Skeletal muscle satellite cell (primary cell): ENCODE data around the gene KCNK7.

Experiments used
- H3K27me3 ChIP-seq: 2 replicates; pipeline ENCODE4 v1.7.0; 2013; ENCODE audit warnings: low read length; ENCODE audit not compliant: control insufficient read depth, insufficient read depth
- H3K36me3 ChIP-seq: 2 replicates; pipeline ENCODE4 v1.7.0; 2013; ENCODE audit warnings: mild to moderate bottlenecking, control low read depth, low read length; ENCODE audit not compliant: insufficient read depth
- H3K4me1 ChIP-seq: 2 replicates; pipeline ENCODE4 v1.7.0; 2013; ENCODE audit warnings: low read length; ENCODE audit not compliant: control insufficient read depth, insufficient read depth
- H3K4me2 ChIP-seq: 2 replicates; pipeline ENCODE4 v1.7.0; 2013; ENCODE audit warnings: mild to moderate bottlenecking, low read length
- H3K4me3 ChIP-seq: 2 replicates; pipeline ENCODE4 v1.7.0; 2013; ENCODE audit warnings: low read length
- H3K9ac ChIP-seq: 2 replicates; pipeline ENCODE4 v1.7.0; 2013; ENCODE audit warnings: mild to moderate bottlenecking, low read depth, low read length, moderate library complexity
- H3K9me3 ChIP-seq: replicated peaks from 2 replicates; pipeline ENCODE4 v1.7.0; 2013; ENCODE audit warnings: mild to moderate bottlenecking, control low read depth, low read length

Gene KCNK7

DNA sequence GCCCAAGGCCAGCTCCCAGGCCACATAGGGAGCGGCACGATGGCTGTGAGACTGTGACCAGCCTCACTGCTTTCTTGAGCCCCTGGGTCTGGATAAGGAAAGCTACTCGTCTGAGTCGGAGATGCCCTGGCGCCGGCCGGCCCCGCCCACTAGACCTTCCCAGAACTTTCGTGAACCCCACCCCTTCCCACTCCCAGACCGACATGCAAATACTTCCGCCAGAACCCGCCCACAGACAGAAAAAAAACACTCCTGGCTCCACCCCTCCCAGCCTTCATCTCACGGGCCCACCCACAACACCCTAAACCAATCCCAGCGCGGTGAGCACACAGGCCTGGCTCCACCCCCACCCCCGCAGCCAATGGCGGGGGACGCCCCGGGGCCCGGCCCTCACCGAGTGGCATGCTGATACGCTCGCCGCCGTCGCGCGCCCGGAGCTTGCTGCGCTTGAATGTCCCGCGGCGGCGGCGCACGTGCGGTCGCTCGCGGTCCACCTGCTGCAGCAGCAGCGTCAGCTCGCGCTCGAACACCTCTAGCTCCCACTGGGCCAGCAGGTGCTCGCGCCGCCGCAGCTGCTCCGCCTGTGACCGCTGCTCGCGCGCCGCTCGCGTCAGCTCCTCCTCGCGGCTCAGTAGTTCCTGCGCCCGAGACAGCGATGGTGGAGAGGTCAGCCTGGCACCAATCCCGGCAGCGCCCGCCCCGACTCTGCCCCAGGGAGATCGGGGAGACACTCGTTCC lies 11.4 kb upstream of the KCNK7 start:
- peak overlapping the region; percentile 84 for H3K4me2 ChIP-seq
- H3K4me3 ChIP-seq = peak overlapping the region; percentile 62
- H3K27me3 ChIP-seq = no peaks in the 10 kb centered on the region
- no peaks in the 10 kb centered on the region for H3K9me3 ChIP-seq
- peaks cover 54% of the 10 kb centered on the region for H3K36me3 ChIP-seq
- H3K4me1 ChIP-seq = peaks cover 43% of the 10 kb centered on the region
- H3K9ac ChIP-seq = no peak overlapping the region

DNA sequence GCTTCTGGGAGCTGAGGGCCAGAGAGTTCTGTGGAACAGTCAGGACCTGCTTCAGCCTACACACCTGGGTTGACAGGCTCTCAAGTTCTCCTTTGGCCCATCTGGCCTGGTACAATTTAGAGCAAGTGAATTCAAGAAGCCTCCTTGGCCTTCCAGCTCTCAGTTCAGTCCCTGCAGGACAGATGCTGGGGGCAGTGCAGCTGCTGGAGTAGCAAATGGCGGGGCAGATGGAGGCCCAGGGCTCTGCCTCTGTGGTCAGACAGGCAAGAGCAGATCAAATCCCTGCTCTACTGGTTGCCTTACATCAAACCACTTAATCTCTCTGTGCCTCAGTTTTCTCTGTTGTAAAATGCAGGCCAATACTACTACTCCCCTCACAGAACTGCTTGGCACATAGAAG lies 8.7 kb upstream of the KCNK7 start:
- Histone ChIP-seq H3K36me3 (peaks cover 44% of the 10 kb centered on the region), H3K9ac (no peak overlapping the region), H3K4me3 (no peak overlapping the region)

DNA sequence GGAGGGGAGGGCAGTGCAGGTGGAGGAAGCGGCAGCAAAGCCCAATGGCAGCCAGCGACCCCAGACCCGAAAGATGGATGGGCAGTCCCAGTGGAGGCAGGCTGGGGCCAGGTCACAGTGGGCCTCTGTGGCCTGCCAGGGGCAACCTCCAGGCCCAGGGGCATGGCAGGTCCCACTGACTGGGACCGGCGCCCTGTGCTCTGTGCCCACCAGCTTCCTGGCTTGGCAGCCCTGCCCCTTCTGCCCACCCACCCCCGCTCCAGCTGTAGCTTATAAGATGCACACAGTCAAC lies 4.3 kb upstream of the KCNK7 start:
- Histone ChIP-seq H3K4me2 (no peak overlapping the region), H3K36me3 (peaks cover 31% of the 10 kb centered on the region), H3K9ac (no peak overlapping the region), H3K4me3 (no peak overlapping the region), H3K4me1 (no peaks in the 10 kb centered on the region), H3K9me3 (no peaks in the 10 kb centered on the region), H3K27me3 (no peaks in the 10 kb centered on the region)

More for the DNA sequence above, 8.7 kb upstream of the KCNK7 start:
- peaks cover 16% of the 10 kb centered on the region for H3K4me1 ChIP-seq
- no peaks in the 10 kb centered on the region for H3K9me3 ChIP-seq
- no peaks in the 10 kb centered on the region for H3K27me3 ChIP-seq
- no peak overlapping the region for H3K4me2 ChIP-seq

DNA sequence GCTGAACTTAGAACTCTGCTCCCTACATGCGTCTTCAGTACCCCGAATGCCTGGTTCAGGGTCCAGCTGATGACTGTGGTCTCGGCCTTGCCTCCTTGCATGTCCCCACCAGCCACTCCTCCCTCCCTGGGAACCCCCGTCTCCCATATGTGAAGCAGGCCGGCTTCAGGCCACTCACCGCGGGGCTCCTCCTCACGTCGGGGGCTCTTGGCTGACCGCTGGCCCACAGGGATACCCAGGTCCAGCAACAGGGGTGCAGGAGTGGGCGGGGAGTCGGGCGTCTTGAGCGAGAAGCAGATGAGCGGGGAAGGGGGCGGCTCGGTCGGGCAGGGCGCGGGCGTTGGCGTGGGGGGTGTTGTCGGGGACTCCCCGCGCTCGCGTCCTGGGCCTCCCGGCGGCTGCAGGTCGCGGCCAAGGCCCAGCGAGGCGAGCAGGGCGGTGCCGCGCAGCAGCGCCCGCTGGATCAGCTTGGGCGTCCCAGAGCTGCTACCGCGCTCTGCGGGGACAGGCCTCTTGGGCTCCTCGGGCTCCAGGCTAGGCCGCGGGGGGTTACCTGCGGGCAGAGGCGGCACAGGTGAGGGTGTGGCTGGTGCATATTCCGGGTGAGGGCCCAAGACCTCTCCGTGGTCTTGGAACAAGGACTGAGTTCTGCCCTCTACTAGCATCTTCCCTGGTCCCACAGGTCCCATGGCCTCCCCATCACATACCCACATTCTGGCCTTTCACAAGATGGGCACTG lies 3.8 kb upstream of the KCNK7 start:
- Histone ChIP-seq H3K9ac (no peak overlapping the region), H3K4me3 (no peak overlapping the region), H3K4me1 (no peaks in the 10 kb centered on the region), H3K9me3 (no peaks in the 10 kb centered on the region), H3K4me2 (no peak overlapping the region), H3K36me3 (peaks cover 26% of the 10 kb centered on the region), H3K27me3 (no peaks in the 10 kb centered on the region)

DNA sequence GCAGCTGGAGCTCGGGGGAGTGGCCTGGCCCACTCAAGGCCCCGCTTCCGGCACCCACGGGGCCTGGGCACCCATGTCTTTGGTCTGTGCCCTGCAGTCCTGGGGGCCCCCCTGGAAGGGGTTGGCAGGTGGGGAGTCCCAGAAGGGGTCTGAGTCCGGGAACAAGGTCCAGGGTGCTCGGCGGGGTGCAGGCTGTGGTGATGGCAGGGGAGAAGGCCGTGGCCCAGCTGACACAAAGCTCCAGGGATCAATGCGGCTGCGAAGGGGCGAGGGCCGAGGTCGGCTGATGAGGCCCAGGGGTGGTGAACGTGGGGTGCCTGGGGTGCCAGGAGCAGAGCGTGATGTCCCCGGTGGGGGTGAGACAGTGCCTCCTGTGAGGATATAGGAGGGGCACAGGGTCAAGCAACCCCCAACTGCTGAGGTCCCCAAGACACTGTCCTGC lies 2.7 kb upstream of the KCNK7 start:
- peaks cover 20% of the 10 kb centered on the region for H3K36me3 ChIP-seq
- peaks cover 5% of the 10 kb centered on the region for H3K4me1 ChIP-seq

DNA sequence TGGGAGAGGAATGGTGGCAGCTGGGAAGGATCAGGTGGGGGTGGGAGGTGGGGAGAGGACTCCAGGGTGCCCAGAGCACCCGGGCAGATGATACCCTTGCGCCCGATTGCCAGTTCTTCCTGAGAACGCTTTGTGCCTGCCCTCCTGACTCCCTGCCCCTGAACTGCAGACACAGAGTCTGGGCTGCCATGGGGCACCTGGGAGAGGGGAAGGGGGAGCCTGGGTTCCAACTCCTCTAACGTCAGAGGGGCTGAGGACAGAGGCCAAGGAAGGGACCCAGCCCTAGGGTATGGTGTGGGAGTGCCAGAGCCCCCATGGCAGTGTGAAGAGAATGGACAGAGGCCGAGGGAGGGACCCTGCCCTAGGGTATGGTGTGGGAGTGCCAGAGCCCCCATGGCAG lies 920 bp upstream of the KCNK7 start:
- Histone ChIP-seq H3K9ac (no peak overlapping the region), H3K27me3 (no peaks in the 10 kb centered on the region), H3K4me3 (no peak overlapping the region), H3K36me3 (peaks cover 29% of the 10 kb centered on the region), H3K9me3 (no peaks in the 10 kb centered on the region), H3K4me1 (peaks cover 8% of the 10 kb centered on the region), H3K4me2 (no peak overlapping the region)

More for the DNA sequence above, 2.7 kb upstream of the KCNK7 start:
- Histone ChIP-seq H3K9ac (no peak overlapping the region), H3K4me3 (no peak overlapping the region), H3K4me2 (no peak overlapping the region), H3K27me3 (no peaks in the 10 kb centered on the region), H3K9me3 (no peaks in the 10 kb centered on the region)

DNA sequence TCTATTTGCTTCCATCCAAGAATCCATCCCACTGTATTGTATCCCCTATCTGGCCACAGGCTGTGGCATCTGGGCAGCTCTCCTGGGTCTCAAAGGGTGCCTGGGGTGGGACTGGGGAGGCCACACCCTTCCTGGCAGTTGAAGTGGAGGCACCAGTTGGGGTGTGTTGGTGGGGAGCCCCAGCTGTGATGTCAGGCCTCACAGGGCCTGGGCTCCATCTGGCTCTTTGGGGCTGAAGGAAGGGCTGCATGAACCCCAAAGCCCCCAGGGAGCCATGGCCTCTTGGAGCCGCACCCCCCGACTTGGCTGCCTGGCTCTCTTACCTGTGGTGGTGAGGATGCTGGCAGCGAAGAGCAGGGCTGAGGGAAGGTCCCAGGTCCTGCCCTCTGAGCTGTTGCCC lies 469 bp downstream of the KCNK7 start:
- H3K9ac ChIP-seq = no peak overlapping the region
- H3K27me3 ChIP-seq = no peaks in the 10 kb centered on the region
- H3K4me3 ChIP-seq = no peak overlapping the region
- peaks cover 27% of the 10 kb centered on the region for H3K36me3 ChIP-seq
- H3K4me2 ChIP-seq = no peak overlapping the region
- H3K4me1 ChIP-seq = peaks cover 8% of the 10 kb centered on the region
- H3K9me3 ChIP-seq = no peaks in the 10 kb centered on the region

DNA sequence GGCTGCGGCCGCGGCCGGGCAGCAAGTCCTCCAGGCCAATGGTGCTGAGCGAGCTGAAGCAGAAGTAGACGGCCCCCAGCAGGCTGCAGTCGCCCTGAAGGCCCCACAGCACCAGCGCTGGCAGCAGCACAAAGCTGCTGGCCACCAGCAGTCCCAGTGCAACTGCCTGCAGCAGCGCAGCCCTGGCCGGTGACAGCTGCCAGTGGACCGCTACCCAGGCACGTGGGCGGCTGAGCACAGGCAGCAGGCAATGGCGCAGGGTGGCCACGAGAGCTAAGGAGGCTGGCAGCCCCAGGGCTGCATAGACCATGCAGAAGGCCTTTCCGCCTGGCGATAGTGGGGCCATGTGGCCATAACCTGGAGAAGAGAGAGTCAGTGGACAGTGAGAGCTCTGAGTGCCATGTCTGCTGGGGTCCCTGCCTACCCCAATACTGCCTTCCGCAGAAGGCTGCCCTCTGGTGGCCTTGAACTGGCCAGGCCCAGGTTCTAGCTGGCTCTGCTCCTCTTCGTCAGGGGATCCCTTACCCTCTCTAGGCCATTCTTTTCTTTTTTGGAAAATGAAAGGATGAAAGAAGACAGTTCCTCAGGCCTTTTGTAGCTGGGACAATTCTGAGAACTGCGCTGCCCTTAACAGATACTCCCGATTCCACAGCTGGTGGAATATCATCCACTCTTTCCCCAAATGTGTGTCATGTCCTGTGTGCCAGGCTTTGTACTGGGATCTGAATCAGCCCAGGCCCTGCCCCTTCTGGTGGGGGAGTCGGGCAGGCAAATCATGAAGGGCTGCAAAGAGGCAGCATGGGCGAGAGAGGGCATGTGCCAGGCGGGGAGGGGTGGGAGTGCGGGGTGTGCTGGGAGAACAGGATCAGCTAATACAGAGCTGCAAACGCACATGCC lies 1.8 kb downstream of the KCNK7 start:
- peaks cover 8% of the 10 kb centered on the region for H3K4me1 ChIP-seq
- peak overlapping the region; percentile 53 for H3K4me2 ChIP-seq
- H3K4me3 ChIP-seq = no peak overlapping the region
- no peaks in the 10 kb centered on the region for H3K27me3 ChIP-seq
- no peak overlapping the region for H3K9ac ChIP-seq
- H3K9me3 ChIP-seq = no peaks in the 10 kb centered on the region
- H3K36me3 ChIP-seq = peaks cover 23% of the 10 kb centered on the region

DNA sequence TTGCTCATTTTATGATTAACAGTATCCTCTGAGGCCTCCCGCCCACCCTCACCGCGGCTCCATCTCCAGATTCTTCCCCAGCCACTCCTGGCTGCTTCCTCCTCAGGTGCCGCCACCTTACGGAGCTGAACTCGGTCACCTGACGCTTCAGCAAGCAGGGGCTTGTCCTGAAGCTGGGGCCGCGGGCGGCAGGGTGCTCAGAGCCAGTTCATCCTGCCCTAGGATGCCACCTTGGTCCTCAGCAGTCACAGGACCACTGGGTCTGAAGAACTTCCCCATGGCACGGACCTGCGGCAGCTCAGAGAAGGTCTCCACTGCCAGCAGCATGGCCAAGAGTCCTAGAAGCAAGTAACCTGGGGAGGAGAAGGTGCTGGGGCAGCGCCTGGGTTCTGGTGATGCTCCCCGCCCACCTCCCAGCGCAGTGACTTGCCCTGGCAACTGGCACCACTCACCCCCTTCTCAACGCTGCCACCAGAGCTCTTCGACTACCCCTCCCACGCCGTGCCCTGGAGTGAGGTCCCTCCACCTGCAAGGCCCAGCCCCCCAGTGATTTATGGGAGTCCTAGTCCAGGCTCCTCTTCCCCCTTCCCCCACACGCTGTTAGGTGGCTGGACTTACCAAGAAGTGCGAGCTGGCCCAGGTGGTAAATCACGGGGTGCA lies 2.6 kb downstream of the KCNK7 start:
- H3K27me3 ChIP-seq = no peaks in the 10 kb centered on the region
- peaks cover 13% of the 10 kb centered on the region for H3K4me1 ChIP-seq
- H3K4me3 ChIP-seq = no peak overlapping the region
- H3K9me3 ChIP-seq = no peaks in the 10 kb centered on the region
- no peak overlapping the region for H3K4me2 ChIP-seq
- H3K9ac ChIP-seq = no peak overlapping the region
- H3K36me3 ChIP-seq = peaks cover 15% of the 10 kb centered on the region

DNA sequence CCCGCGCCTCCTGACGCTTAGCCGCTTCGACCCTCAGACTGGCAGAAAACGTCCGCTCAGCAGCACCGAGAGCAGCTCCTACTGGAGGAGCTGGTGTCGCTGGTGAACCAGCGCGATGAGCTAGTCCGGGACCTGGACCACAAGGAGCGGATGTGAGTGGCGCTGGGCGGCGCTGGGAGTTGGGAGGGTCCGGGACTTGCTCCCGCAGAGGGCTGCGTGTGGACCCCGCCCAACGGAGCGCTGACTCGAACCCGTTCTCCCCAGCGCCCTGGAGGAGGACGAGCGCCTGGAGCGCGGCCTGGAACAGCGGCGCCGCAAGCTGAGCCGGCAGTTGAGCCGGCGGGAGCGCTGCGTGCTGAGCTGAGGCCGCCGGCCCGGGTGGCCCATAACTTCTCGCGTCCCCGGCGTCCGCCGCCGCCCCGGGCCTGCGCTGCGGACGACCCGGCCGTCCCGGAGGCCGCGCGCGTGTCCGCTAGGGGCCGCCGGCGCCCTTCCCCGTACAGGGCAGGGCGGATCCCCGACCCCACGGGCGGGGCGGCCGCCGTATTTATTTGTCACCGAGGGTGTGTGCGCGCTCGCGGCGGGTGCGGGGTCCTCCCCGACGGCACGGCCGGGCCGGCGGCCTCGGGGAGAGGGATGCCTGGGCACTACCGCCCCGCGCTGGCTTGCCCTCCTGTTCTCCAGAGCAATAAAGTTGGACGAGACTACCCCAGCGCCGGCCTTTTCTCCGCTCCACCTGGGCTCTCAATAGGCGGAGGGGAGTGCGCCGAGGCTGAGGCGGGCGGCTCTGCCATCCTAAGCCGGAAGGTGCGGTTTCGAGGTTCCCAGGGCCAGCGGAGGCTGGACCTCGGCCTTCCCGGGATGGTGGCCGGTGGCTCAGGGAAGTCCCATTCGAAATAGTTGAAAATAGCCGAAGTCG lies 3.4 kb downstream of the KCNK7 start:
- Histone ChIP-seq H3K4me1 (peaks cover 20% of the 10 kb centered on the region), H3K4me3 (no peak overlapping the region), H3K4me2 (no peak overlapping the region), H3K36me3 (peaks cover 12% of the 10 kb centered on the region), H3K27me3 (no peaks in the 10 kb centered on the region), H3K9ac (no peak overlapping the region), H3K9me3 (no peaks in the 10 kb centered on the region)
